Raji (cell line): Measurements from ENCODE around the gene SPTLC3.

Experiments used
- POLR2A ChIP-seq: IDR thresholded peaks from 2 replicates; pipeline ENCODE4 v1.6.1; 2011; ENCODE audit warnings: low read depth, low read length, control low read depth; ENCODE audit not compliant: insufficient read depth

Gene SPTLC3

DNA sequence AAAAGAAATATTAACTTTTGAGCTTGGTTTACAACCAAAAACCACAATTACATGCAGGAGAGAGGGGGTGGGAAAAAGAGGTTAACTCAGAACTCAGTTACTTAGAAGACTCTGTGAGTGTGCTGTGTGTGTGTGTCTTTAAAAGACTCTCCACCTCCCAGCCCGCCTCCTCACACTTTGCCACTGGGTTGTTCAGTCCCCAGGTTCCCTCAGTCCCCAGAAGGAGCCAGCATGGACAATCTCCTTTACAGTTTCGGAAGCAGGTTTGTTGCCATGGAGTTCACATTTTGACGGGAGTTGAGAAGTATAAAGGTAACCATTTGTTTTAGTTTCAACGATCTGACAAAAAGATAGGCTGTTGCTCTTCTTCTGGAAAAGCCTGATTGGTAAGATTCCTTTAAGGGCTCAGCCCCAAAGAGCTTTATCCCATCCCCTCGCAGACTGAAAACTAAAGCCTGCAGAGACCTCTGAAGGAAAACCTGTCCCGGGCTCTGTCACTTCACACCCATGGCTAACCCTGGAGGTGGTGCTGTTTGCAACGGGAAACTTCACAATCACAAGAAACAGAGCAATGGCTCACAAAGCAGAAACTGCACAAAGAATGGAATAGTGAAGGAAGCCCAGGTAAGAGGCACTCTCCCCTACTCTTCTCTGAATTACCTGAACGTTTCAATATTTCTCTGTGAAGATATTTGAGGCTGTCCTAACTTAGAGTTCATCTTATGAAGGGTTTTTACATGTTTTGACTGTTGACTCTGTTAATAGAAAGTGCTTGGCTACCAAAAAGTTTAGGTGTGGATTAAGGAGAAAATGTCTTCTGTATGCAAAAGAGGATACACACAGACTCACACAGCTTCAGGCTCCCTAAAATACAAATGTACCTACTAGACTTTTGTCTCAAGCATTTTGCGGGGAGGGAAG lies at the start of gene SPTLC3:
Gene SPTLC3 (plus strand): TSS at position 212 of the 921 bp plus-strand sequence. CDS start 296 bp downstream, at position 508.
- no peak for TF ChIP-seq POLR2A

GRCh38 chr20:12961725-12962124 lies 47.0 kb upstream of the SPTLC3 start:
- TF ChIP-seq POLR2A = no peak

DNA sequence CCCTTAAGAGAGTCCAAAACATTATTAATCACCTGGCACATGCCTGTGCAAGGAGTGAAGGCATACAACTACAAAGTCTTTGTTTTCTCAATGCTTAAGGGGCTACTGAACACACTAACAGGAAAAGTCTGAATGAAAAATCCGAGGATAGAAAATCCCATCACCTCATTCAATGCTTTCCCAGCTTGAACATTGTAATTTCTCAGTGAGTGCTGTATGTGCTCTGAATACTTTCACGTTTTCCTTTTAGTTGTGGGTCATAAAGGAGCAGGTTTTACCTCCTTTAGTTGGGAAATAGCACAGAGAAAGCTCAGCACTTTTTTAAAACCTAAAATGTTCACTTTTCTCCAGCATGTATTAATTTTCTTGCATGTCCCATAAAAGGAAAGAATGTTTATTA lies 45.9 kb upstream of the SPTLC3 start:
- no peak for TF ChIP-seq POLR2A

GRCh38 chr20:12963416-12963815 lies 45.4 kb upstream of the SPTLC3 start:
- TF ChIP-seq POLR2A = no peak

DNA sequence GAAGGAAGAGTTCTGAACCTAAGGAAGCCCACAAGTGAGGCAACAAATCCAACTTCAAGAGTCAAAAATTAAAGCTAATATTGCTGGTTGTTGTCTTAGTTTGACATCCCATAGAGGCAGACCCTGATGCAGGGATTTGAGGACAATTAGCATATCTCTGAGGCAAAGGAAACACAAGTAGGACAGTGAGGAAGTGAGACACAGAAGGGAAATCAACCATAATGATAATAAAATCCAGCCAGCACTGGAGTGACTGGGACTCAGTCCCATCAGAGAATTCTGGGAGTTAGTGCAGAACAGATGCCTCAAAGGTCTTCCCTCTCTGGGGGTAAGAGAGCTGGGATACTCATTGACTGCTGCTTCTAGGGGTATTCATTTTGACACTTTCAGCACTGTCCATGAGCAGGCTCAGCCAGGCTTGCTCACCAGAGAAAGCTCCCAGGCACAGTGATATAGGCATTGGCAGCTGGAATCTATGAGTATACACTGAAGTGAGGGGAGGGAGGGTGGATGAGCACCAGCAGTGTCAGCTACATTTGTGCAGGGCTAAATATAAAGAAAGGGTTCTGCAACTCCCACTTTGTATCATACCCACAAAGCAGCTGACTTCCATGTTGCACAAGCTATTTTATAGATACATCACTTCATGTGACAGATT lies 43.4 kb upstream of the SPTLC3 start:
- no peak for TF ChIP-seq POLR2A

DNA sequence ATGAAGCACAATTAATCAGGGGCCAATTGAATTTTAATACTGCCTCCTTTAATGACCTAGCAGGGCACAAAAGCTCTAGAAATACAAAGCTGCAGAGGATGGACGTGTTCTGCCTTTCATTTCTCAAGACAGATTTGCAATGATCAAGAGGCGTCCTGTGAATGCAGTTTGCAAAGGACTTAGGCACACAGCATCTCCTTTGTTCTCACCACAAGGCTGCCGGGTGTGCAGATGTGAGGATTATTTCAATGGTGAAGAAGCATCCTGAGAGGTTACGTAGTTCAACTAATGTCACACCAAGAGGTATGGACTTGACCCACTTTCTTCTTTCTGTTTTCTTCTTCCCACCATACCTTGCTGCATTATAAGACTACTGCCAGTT lies 42.9 kb upstream of the SPTLC3 start:
- TF ChIP-seq POLR2A = no peak

- no peak for TF ChIP-seq POLR2A
Measured at GRCh38 chr20:12966468-12967085, 42.2 kb upstream of the SPTLC3 start.

- no peak for TF ChIP-seq POLR2A
Measured at GRCh38 chr20:12967932-12968331, 40.8 kb upstream of the SPTLC3 start.

- TF ChIP-seq POLR2A = no peak
Measured at GRCh38 chr20:12968472-12968871, 40.3 kb upstream of the SPTLC3 start.

DNA sequence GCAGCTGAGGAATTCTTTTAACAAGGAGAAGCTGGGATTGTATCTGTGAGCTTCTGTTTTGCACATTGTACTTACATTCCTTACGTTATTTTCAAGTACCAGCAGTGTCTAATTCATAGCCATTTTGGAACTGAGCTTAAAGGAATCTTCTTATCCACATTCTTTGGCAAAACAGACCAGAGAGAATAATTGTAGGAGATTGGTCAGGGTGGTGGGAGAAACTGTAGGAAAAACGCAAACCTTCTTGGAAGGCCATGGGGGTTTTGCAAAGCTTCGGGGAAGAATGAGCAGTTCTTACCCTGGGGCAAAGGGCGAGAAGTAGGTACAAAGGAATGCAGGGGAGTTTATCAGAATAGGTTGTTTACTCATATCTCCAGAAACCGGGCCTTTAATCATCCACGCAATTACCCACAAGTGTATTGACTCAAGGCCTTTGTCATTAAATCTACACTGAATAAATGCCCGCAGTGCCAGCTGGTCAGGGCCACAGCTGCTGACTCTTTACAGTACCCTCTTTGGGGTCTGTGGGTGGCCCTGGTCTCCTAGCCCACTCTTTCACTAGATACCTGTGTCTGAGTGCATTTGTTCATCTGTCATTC lies 39.6 kb upstream of the SPTLC3 start:
- TF ChIP-seq POLR2A = no peak

DNA sequence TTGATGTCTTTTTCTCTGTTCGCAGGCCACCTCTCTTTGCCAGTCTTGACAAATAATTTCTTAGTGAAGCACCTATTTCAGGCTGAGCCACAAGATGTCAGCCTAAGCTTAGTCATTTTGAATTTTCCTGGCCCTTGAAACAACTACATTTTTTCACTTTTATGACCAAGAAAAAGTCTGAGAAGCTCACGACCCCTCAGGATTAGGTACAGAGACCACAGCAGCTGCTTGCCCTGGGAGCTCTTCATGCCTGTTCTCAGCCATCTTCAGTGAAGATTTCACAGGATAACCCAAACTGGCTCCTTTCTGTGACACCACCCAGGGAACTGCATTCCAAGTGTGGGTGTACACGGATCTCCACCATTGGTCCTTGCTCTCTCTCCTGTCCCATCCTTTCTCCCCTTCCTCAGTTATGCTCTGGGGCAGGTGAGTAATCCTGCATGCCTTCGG lies 38.4 kb upstream of the SPTLC3 start:
- TF ChIP-seq POLR2A = no peak

GRCh38 chr20:12975833-12976608 lies 32.8 kb upstream of the SPTLC3 start:
- no peak for TF ChIP-seq POLR2A

- no peak for TF ChIP-seq POLR2A
Measured at GRCh38 chr20:12976720-12977309, 32.0 kb upstream of the SPTLC3 start.
